ENCODE data around the gene SLC13A5.
A peak's percentile ranks its signal among the peaks of the same experiment; 100 is the strongest.
"Not testable (repeated sequence)": the region's sequence is repeated elsewhere in the genome, so short reads cannot be mapped to it uniquely, and the experiment has no call there.

Gene SLC13A5

DNA sequence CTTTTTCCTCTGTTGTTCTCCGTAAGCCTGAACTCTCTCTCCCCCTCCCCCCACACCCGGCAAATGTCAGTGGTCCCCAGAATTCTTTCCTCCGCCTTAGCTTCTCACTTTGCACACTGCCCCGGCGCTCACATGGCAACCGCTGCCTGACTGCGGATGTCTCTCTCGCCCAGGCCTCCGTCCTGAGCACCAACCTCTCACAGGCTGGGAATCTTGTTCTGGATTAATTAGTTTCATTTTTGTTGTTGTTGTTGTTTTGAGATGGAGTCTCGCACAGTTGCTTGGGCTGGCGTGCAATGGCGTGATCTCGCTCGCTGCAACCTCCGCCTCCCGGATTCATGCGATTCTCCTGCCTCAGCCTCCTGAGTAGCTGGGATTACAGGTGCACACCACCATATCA lies 45.0 kb downstream of the SLC13A5 start:
- H3K27ac ChIP-seq = peak overlapping the region; percentile 96
- no peak for DNase-seq (ENCODE audit: low read depth, low spot score)

GRCh38 chr17:6667516-6667915 lies 45.7 kb downstream of the SLC13A5 start:
- peak overlapping the region; percentile 66 for H3K27ac ChIP-seq
- no peak for DNase-seq (ENCODE audit: low read depth, low spot score)

DNA sequence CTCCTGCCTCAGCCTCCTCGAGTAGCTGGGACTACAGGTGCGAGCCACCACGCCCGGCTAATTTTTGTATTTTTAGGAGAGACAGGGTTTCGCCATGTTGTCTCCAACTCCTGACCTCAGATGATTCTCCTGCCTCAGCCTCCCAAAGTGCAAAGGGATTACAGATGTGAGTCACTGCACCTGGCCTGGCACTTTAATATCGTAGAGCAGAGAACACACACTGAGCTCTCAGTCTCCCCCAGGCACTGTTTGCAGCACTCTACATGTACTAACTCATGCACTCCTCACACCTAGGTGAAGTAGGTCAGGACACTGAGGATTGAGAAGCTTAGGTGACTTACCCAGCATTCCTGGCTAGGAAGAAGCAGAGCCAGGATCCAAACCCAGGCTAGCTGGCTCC lies 46.6 kb downstream of the SLC13A5 start:
- DNase-seq (ENCODE audit: low read depth, low spot score) = no peak
- H3K27ac ChIP-seq = peak overlapping the region; percentile 66

DNA sequence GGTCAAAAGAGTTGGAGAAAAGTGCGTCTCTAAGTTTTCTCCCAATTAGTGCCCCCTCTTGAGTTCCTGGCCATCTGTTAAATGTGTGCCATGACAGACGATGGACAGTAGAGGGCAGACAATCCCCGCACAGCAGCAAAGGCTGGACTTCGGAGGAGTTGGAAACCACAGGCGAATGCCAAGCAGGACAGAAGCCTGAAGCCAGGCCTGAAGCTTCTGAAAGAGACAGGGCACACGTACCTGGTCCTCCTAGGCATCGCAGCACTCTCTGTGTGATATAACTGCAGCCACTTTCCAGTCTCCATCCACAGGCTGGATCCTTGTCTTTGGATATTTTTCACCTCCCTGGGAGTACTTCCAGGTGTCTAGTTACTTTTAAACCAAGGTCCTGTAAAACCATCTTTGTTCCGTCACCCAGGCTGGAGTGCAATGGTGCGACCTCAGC lies 47.1 kb downstream of the SLC13A5 start:
- H3K27ac ChIP-seq = peak overlapping the region; percentile 66
- DNase-seq (ENCODE audit: low read depth, low spot score) = no peak

GRCh38 chr17:6663200-6663599 lies 50.0 kb downstream of the SLC13A5 start:
- not testable (repeated sequence) for H3K27ac ChIP-seq; DNase-seq (ENCODE audit: low read depth, low spot score)

GRCh38 chr17:6661464-6661848 lies 51.7 kb downstream of the SLC13A5 start:
- no peak overlapping the region for H3K27ac ChIP-seq
- DNase-seq (ENCODE audit: low read depth, low spot score) = no peak

DNA sequence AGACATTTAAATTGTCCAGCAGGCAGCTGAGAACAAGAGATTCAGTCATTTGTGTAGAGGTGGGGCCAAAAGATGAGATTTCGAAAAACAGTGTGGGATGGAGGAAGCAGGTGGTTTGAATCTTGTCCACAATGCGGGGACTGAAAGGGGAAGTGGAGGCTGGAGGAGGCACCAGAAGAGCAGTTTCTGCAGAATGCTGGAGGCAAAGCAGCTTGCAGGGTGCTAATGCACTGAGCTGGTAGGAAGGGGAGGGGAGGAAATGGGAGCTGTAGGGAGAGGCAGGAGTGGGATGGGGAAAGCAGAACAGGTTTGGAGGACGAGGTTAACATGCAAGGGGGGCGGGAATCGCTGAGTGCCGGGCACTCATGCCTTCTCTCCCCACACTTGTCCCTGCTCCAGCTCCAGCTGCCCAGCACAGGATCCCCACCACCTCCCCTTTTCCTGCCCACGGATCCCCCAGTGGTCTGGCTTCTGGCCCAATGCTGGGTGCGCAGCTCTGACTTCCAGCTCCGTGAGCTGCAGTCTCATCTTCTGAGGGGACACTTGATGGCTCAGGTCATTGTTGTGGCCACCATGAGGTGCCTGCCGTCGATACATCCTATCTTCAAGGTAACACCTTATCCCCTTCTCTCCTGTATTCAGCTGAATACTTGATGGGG lies 52.2 kb downstream of the SLC13A5 start:
- H3K27ac ChIP-seq = no peak overlapping the region
- DNase-seq (ENCODE audit: low read depth, low spot score) = no peak

GRCh38 chr17:6660101-6660500 lies 53.1 kb downstream of the SLC13A5 start:
- DNase-seq (ENCODE audit: low read depth, low spot score) = no peak
- H3K27ac ChIP-seq = no peak overlapping the region

DNA sequence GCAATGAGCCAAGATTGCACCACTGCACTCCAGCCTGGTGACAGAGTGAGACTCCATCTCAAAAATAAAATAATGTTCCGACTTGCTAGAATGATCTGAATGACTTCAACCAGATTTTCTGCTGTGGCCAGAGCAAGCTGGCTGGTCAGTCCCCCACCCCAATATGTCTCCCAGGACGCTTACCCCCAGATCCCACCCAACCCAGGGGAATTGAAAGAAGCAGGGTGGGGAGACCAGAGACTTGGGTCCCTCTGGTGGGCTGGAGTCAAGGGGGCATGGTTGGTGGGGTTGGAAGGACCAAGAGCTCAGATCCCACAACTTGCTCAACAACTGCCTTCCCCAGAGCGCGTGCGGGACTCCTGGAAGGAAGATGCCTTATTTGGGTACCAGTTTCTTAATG lies 54.8 kb downstream of the SLC13A5 start:
- not testable (repeated sequence) for H3K27ac ChIP-seq; DNase-seq (ENCODE audit: low read depth, low spot score)

GRCh38 chr17:6657633-6658287 lies 55.4 kb downstream of the SLC13A5 start:
- H3K27ac ChIP-seq = no peak overlapping the region

GRCh38 chr17:6656797-6657632 lies 56.2 kb downstream of the SLC13A5 start:
- not testable (repeated sequence) for DNase-seq (ENCODE audit: low read depth, low spot score); H3K27ac ChIP-seq

More at GRCh38 chr17:6657633-6658287, 55.4 kb downstream of the SLC13A5 start:
- DNase-seq (ENCODE audit: low read depth, low spot score) = no peak

DNA sequence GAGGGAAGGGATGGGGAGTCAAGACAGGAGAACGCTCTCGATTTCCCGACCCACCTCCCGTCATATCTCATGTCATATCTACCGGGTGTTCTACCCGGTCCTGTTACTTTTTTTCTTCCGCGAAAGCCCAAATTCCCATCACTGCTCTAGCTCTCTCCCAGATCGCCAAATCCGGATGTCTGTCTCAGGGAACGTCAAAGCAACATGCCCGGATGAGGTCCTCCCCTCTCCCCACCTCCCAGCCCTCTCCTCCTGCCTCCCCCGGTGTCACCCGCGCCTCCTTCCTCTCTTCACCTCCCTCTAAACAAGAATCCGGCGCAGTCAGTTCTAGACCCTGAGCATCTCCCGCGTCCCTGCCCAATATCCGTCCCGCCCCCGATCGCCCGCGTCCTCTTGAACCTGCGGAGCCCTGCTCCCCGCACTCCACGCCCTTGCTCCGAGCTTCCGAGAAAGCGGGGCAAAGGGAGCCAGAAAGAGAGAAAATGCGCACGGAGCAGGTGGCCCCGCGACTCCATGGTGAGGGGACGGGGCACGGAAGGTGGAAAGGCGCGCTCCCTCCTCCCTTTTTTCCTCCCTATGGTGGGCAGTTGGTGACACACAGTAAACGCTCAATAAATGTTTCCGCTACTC lies 57.3 kb downstream of the SLC13A5 start:
- not testable (repeated sequence) for DNase-seq (ENCODE audit: low read depth, low spot score)
- peak overlapping the region; percentile 70 for H3K27ac ChIP-seq

GRCh38 chr17:6654841-6655731 lies 58.1 kb downstream of the SLC13A5 start:
- peak; percentile 68 for DNase-seq (ENCODE audit: low read depth, low spot score)
- H3K27ac ChIP-seq = peak overlapping the region; percentile 70

- H3K27ac ChIP-seq = peak overlapping the region; percentile 83
- no peak for DNase-seq (ENCODE audit: low read depth, low spot score)
These were observed 61.2 kb downstream of the SLC13A5 start for GRCh38 chr17:6651919-6652452.

- H3K27ac ChIP-seq = peak within 1 kb of the TSS; percentile 83
These were observed 61.7 kb downstream of the SLC13A5 start, which contains the start of the genes C17orf100 and MED31 for GRCh38 chr17:6651354-6651918. Gene C17orf100 (plus strand): TSS chr17:6651762. CDS start chr17:6651914, 152 bp downstream. Gene MED31 (minus strand): TSS chr17:6651605. CDS start chr17:6651528, 77 bp downstream.

DNA sequence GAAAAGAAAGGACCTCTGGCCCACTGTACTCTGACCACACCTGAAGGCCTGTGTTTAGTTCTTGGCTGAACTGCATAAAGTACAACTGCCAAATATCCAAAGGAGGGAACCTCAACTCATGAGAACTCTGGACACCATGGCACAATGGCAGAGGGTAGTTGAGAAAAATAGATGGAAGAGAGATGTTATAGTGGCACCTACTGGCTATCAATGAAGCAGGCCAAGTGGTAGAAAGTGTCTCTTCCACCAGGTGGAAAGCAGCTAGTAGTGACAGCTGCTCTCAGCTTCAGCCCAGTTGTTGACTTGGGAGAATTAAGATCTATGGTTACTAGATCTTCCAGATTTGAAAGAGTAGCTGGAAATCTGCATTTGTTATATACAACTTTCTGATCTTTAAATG lies 65.0 kb downstream of the SLC13A5 start:
- H3K27ac ChIP-seq = no peak overlapping the region
- no peak for DNase-seq (ENCODE audit: low read depth, low spot score)

More at GRCh38 chr17:6651354-6651918, 61.7 kb downstream of the SLC13A5 start, which contains the start of the genes C17orf100 and MED31:
- peak; percentile 53 for DNase-seq (ENCODE audit: low read depth, low spot score)

GRCh38 chr17:6643451-6644125 lies 69.6 kb downstream of the SLC13A5 start:
- peak; percentile 76 for DNase-seq (ENCODE audit: low read depth, low spot score)
- peak overlapping the region; percentile 85 for H3K27ac ChIP-seq

DNA sequence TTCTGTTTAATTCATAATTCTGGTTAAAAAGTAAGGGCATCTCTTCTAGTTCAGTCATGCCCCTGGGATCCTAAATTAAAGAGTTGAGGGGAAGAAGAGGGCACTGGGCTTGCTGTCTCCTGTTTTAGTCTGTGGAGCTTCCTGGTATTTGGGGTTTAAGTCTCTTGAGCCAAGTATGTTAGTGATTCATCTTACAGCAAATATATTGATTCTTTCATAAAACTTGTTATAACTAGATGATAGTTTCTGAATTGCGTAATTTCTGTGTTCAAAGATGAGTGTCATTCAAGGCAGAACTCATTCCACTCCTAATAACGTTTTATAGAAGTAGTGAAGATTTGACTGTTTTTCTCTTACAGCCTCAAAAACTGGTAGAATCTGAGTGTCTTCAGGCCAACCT lies 70.6 kb downstream of the SLC13A5 start:
- H3K27ac ChIP-seq = peak overlapping the region; percentile 85
- peak; percentile 78 for DNase-seq (ENCODE audit: low read depth, low spot score)

Data from epithelial cell of prostate (primary cell).